ENCODE results near the gene SLC6A13.
"Not testable (repeated sequence)": the region's sequence is repeated elsewhere in the genome, so short reads cannot be mapped to it uniquely, and the experiment has no call there.

Gene SLC6A13

GRCh38 chr12:188910-189621 is 73.6 kb downstream of the SLC6A13 start:
- Histone ChIP-seq H2AFZ (ENCODE audit: low read depth, low read length) (no peak overlapping the region), H3K27me3 (ENCODE audit: insufficient read depth, low read length, poor library complexity) (no peaks in the 10 kb centered on the region), H3K4me2 (ENCODE audit: insufficient read depth, low read length) (no peak overlapping the region), H3K4me1 (ENCODE audit: insufficient read depth, low read length) (no peaks in the 10 kb centered on the region), H3K9ac (ENCODE audit: low read depth, low read length) (no peak overlapping the region), H3K79me2 (ENCODE audit: insufficient read depth, low read length) (no peaks in the 10 kb centered on the region), H3K9me3 (ENCODE audit: insufficient read depth, low read length, severe bottlenecking) (no peaks in the 10 kb centered on the region), H3K36me3 (ENCODE audit: insufficient read depth, low read length) (no peaks in the 10 kb centered on the region), H3K27ac (ENCODE audit: low read length) (no peak overlapping the region), H3K4me3 (ENCODE audit: low read depth in 1 of 2, low read length in 2 of 2) (no peak overlapping the region), H4K20me1 (ENCODE audit: insufficient read depth, low read length) (peaks cover 5% of the 10 kb centered on the region; the same call in 1 of the 2 replicates)
- DNase-seq (no peak), ATAC-seq (ENCODE audit: insufficient read depth, low read depth) (no peak)
- TF ChIP-seq EZH2 (IDR thresholded peaks at IDR 0.05; ENCODE audit: borderline replicate concordance, low read depth, low read length, severe bottlenecking): no peak

DNA sequence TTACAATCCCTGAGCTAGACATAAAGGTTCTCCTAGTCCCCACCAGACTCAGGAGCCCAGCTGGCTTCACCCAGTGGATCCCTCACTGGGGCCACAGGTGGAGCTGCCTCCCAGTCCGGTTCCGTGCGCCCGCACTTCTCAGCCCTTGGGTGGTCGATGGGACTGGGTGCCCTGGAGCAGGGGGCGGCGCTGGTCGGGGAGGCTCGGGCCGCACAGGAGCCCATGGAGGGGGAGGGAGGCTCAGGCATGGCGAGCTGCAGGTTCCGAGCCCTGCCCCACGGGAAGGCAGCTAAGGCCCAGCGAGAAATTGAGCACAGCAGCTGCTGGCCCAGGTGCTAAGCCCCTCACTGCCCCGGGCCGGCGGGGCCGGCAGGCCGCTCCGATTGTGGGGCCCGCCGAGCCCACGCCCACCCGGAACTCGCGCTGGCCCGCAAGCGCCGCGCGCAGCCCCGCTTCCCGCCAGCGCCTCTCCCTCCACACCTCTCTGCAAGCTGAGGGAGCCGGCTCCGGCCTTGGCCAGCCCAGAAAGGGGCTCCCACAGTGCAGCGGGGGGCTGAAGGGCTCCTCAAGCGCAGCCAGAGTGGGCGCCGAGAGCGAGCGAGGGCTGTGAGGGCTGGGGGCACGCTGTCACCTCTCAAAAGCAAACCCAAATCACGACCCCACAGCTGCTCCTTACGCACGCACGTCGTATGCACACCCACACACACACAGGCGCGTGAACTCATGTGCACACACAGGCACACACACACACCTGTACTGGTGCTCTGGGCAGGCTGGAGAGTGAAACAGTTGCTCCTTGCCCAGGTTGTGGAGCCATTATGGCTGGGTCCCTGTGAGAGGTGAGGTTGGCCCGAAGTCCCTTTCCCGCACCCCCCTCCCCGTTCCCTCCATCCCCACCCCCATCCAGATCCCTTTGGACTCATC is 74.4 kb downstream of the SLC6A13 start:
- H3K4me1 ChIP-seq (ENCODE audit: insufficient read depth, low read length); H3K27me3 ChIP-seq (ENCODE audit: insufficient read depth, low read length, poor library complexity); H3K36me3 ChIP-seq (ENCODE audit: insufficient read depth, low read length); ATAC-seq (ENCODE audit: insufficient read depth, low read depth); H3K9ac ChIP-seq (ENCODE audit: low read depth, low read length); H3K9me3 ChIP-seq (ENCODE audit: insufficient read depth, low read length, severe bottlenecking); H2AFZ ChIP-seq (ENCODE audit: low read depth, low read length); H3K4me3 ChIP-seq (ENCODE audit: low read depth in 1 of 2, low read length in 2 of 2); H4K20me1 ChIP-seq (ENCODE audit: insufficient read depth, low read length); H3K27ac ChIP-seq (ENCODE audit: low read length); DNase-seq; H3K79me2 ChIP-seq (ENCODE audit: insufficient read depth, low read length); H3K4me2 ChIP-seq (ENCODE audit: insufficient read depth, low read length): not testable (repeated sequence)

- H3K79me2 ChIP-seq (ENCODE audit: insufficient read depth, low read length): no peaks in the 10 kb centered on the region
- ATAC-seq (ENCODE audit: insufficient read depth, low read depth) (no peak), DNase-seq (no peak)
- peaks cover 5% of the 10 kb centered on the region; the same call in 1 of the 2 replicates for H4K20me1 ChIP-seq (ENCODE audit: insufficient read depth, low read length)
- TF ChIP-seq, protein P1, sequence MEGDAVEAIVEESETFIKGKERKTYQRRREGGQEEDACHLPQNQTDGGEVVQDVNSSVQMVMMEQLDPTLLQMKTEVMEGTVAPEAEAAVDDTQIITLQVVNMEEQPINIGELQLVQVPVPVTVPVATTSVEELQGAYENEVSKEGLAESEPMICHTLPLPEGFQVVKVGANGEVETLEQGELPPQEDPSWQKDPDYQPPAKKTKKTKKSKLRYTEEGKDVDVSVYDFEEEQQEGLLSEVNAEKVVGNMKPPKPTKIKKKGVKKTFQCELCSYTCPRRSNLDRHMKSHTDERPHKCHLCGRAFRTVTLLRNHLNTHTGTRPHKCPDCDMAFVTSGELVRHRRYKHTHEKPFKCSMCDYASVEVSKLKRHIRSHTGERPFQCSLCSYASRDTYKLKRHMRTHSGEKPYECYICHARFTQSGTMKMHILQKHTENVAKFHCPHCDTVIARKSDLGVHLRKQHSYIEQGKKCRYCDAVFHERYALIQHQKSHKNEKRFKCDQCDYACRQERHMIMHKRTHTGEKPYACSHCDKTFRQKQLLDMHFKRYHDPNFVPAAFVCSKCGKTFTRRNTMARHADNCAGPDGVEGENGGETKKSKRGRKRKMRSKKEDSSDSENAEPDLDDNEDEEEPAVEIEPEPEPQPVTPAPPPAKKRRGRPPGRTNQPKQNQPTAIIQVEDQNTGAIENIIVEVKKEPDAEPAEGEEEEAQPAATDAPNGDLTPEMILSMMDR (IDR thresholded peaks at IDR 0.05; ENCODE audit: borderline replicate concordance, extremely low read depth, low read length, poor library complexity, severe bottlenecking): no peak
- TF ChIP-seq EZH2 (IDR thresholded peaks at IDR 0.05; ENCODE audit: borderline replicate concordance, low read depth, low read length, severe bottlenecking): no peak
- H3K4me2 ChIP-seq (ENCODE audit: insufficient read depth, low read length): no peak overlapping the region
- H3K27ac ChIP-seq (ENCODE audit: low read length): no peak overlapping the region
- no peak overlapping the region for H2AFZ ChIP-seq (ENCODE audit: low read depth, low read length)
- no peaks in the 10 kb centered on the region for H3K27me3 ChIP-seq (ENCODE audit: insufficient read depth, low read length, poor library complexity)
- H3K4me3 ChIP-seq (ENCODE audit: low read depth in 1 of 2, low read length in 2 of 2): no peak overlapping the region
- H3K9ac ChIP-seq (ENCODE audit: low read depth, low read length): no peak overlapping the region
- no peaks in the 10 kb centered on the region for H3K9me3 ChIP-seq (ENCODE audit: insufficient read depth, low read length, severe bottlenecking)
- H3K4me1 ChIP-seq (ENCODE audit: insufficient read depth, low read length): no peaks in the 10 kb centered on the region
- no peaks in the 10 kb centered on the region for H3K36me3 ChIP-seq (ENCODE audit: insufficient read depth, low read length)
Measured at GRCh38 chr12:186006-186625, 76.5 kb downstream of the SLC6A13 start.

DNA sequence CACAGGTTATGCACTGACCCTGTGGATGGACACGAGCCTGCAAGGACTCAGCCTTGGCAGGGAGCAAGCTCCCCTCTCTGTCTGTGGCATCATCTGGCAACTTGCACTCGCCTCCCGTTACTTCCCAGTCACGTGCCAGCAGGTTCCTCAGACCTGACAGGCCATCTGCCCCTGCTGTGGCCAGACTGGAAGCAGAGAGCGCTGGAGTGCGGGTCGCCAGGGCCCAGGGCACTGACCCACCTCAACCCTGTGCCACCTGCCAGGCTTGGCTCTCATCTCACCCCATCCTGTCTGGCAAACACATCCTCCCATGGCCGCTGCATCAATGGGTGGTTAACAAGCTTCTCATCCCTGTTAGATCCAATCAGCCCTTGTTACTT is 77.1 kb downstream of the SLC6A13 start:
- H3K4me1 ChIP-seq (ENCODE audit: insufficient read depth, low read length): no peaks in the 10 kb centered on the region
- H3K9me3 ChIP-seq (ENCODE audit: insufficient read depth, low read length, severe bottlenecking): no peaks in the 10 kb centered on the region

More for the DNA sequence above, 77.1 kb downstream of the SLC6A13 start:
- no peak overlapping the region for H3K4me3 ChIP-seq (ENCODE audit: low read depth in 1 of 2, low read length in 2 of 2)
- H2AFZ ChIP-seq (ENCODE audit: low read depth, low read length): no peak overlapping the region
- no peak overlapping the region for H3K4me2 ChIP-seq (ENCODE audit: insufficient read depth, low read length)
- DNase-seq: no peak
- H3K9ac ChIP-seq (ENCODE audit: low read depth, low read length): no peak overlapping the region
- H3K36me3 ChIP-seq (ENCODE audit: insufficient read depth, low read length): no peaks in the 10 kb centered on the region
- H3K79me2 ChIP-seq (ENCODE audit: insufficient read depth, low read length): no peaks in the 10 kb centered on the region
- ATAC-seq (ENCODE audit: insufficient read depth, low read depth): no peak
- H3K27me3 ChIP-seq (ENCODE audit: insufficient read depth, low read length, poor library complexity): no peaks in the 10 kb centered on the region
- peaks cover 5% of the 10 kb centered on the region; the same call in 1 of the 2 replicates for H4K20me1 ChIP-seq (ENCODE audit: insufficient read depth, low read length)
- TF ChIP-seq, protein P1 (IDR thresholded peaks at IDR 0.05; ENCODE audit: borderline replicate concordance, extremely low read depth, low read length, poor library complexity, severe bottlenecking): no peak
- no peak for TF ChIP-seq EZH2 (IDR thresholded peaks at IDR 0.05; ENCODE audit: borderline replicate concordance, low read depth, low read length, severe bottlenecking)
- H3K27ac ChIP-seq (ENCODE audit: low read length): no peak overlapping the region
